Left renal cortex interstitium (tissue), 4 donors: ENCODE measurements around the gene CACNA2D4. TPM values are rescaled to one million over a fixed set of nuclear protein-coding genes. Genes with fewer than 3 reads are reported as not detected.

ENCODE experiments used
- DNase-seq, 4 donors: peaks; one replicate each; pipeline ENCODE4 v3.0.0-alpha.2; 2013; ENCODE audit warnings: low read depth in 4 of 4, low spot score in 2 of 4, missing footprints in 1 of 4
- polyA plus RNA-seq, 4 donors: library from polyadenylated mRNA; unstranded; fragments of 120-200 nt; gene quantifications; one replicate each; pipeline ENCODE4 v1.2.1, GENCODE V29; 2013; ENCODE audit not compliant: insufficient read length in 4 of 4

Gene CACNA2D4
- polyA plus RNA-seq, 4 donors: 1.7 to 2.6 (median 2.5) TPM

DNA sequence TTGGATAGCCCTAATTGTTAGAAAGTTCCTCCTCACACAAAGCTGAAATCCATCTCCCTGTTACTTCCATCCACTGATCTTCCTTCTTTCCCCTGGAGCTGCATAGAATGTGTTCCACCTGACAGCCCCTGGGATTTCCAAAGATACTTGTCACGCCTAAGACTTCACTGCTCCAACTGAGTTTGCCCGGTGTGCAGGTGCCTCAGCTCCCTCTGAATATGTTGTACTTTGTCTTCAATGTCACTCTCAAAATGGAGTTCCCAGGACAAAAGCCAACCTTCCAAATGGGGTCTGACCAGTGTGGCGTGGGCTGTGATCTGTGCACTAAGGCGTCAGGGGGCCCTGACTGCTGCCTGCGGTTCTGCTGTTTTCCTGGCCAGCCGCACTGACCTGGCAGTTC, 42.8 kb downstream of the CACNA2D4 start:
- DNase-seq: no peak

DNA sequence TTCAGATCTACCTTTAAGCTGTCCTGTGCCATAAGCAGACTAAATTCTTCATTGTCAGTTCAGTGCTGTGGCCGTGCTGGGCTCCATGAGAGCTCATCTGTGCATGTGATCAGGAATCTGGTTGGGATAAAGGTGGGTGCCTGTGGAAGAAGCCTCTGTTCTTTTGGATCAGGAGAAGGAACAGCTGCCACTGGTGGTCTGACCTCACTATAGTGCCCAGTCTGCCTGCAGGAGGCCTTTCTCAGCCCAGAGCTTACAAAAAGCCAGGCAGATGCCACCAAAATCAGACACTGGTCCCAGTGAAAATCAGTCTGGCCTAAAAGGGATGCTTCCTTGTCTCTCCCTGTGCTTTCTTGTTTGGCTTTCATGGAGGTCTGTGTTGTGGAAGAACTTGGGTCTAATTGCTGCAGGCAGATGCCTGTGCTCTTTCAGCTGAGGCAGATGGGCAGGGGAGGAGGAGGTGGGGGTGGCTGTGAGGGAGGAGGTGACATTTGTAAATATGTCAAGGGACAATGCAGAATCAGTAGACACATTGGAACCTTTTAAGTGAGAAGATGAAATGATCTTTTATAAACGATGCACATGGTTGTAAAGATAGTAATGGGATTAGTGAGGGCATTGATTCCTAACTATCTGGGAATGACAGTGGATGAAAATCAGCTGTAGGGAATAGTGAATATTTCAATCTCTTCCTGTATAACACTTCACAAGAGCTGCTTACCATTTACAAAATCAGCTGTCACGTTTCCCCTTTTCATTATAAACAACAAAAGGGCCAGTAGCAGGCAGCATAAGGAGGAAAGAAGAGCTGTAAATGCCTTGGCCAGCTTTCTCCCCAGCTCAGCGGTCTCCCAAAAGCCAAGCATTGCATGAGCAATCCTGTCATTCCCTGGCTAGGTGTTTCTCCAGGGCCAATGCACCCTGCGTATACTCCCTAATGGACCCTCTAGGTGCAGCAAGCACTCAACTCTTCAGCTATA, 44.6 kb downstream of the CACNA2D4 start:
- DNase-seq: no peak

GRCh38 chr12:1872448-1872847, 46.0 kb downstream of the CACNA2D4 start:
- no peak for DNase-seq

DNA sequence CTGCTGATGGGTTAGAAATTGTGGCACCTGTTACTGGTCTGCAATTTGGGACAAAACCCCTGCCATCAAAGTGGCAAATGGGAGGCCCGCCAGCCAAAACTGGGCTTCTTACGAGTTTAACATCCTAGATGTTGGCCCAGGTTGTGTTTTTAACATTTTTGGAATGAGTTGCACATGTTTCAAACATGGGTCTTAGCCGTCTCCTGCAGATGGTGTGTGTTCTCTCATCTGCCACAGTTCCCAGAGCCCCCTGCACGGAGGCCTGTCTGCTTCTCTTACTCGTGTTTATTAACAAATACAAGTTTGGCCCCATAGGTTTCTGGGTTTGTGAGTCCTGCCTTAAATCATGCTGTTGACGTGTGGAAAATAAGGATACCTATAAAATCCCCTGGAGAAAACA, 46.5 kb downstream of the CACNA2D4 start:
- no peak for DNase-seq

DNA sequence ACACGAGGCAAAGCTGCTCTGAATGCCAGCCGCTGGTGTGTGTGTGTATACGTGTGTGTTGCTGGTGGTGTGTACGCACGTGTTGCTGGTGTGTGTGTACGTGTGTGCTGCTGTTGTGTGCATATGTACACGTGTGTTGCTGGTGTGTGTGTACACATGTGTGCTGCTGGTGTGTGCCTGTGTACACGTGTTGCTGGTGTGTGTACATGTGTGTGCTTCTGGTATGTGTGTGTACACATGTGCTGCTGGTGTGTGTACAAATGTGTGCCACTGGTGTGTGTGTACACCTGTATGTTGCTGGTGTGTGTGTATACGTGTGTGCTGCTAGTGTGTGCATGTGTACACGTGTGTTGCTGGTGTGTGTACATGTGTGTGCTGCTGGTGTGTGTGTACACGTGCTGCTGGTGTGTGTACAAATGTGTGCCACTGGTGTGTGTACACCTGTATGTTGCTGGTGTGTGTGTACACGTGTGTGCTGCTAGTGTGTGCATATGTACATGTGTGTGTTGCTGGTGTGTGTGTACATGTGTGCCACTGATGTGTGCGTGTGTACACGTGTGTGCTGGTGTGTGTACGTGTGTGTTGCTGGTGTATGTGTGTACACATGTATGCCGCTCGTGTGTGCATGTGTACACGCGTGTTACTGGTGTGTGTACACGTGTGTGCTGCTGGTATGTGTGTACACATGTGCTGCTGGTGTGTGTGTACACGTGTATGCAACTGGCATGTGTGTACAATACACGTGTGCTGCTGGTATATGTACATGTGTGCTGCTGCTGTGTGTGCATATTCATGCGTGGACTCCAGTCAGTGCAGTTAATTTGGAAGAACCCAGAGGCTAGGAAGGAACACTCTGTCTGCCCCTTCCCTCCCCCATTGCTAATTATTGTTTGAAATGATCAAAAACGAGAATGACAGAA, 47.2 kb downstream of the CACNA2D4 start:
- no peak for DNase-seq

DNA sequence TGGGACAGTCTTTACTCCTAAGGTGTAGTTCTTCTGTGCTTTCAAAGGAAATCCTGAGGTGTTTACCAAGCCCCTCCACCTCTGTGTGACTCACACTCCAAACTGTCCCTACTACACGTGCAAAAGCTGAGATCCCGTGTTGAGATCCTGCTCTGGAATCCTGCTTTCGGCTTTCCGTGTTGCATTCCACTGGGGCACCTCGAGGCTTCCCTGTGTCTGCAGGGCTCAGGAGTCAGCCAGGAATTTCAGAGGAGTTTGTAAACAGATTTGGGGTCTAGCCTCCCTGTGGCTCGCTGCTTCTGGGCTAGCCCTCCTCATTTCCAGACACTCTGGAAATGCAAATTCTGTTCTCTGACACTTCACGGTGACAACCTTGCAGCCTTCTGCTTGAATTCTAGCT, 48.4 kb downstream of the CACNA2D4 start:
- DNase-seq: no peak

DNA sequence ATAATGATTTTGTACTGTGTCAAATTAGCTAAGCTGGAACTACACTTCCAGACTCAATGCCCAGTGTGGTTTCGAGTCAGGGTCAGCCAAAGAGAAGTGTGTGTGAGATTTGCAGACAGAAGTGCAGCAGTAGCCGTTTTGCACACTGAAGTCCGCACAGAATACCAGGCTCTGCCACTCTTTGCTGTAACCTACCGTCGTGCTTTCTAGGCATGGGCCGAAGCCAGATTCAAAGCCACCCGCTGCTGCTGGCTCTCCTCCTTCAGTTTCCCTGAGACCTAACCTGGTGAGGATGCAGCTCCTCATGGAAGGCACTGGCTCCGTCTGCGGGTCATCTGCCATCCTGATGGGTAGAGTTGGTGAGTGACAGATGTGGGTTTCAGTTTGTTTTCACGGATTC, 49.3 kb downstream of the CACNA2D4 start:
- no peak for DNase-seq

- no peak for DNase-seq
These were observed 53.1 kb downstream of the CACNA2D4 start for GRCh38 chr12:1865284-1865866.

DNA sequence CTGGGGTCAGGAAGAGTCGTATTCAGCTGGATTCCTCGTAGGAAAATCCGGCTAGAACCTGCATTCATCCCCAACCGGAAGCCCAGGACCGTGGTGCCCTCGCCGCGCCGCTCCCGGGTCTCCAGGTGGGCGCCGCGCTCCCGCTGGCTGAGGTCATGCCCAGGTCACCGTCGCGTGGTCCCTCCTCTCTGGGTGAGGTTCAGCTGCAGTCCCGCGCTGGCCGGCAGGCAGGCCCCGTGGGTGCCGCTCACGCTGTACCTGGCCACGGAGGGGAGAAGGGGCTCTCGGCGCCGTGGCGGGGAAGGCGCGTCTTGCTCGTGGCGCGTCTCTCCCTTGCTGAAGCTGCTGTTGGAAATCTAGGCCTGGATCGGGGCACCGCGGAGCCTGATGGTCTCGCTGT, 53.6 kb downstream of the CACNA2D4 start:
- no peak for DNase-seq

- no peak for DNase-seq
These were observed 54.0 kb downstream of the CACNA2D4 start for GRCh38 chr12:1864456-1864855.

DNA sequence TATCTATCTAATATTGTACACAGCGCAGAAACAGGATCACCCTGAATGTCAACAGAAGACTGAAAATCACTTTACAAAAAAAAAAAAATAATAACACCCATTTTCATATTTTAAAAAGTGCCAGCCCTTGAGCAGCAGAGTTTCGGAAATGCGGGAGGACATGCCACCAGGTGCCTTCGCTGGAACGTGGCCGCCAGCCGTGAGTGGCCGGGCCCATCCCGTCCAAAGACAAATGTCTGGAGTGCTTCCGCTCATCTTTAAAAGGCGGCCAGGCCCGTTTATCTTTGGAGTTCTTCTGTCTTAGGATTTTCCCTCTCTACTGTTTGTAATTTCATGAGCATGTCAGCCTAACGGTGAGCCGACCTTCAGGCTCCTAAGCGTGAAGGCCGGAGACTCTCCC, 54.6 kb downstream of the CACNA2D4 start:
- DNase-seq: no peak

DNA sequence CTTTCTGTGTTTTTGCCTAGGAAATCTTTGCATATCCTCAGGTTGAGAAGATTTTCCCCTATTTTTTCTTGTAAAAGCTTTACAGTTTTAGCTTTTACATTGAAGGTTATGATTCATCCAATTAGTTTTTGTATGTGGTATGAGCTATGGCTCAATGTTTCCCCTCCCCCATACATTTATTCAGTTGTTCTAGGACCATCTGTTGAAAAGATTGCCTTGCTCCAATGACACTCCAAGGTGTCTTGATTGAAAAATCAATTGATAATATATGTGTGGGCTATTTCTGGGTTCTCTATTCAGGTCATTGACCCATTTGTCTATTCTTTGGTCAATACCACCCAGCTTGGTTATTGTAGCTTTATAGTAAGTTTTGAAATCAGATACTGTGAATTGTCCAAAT, 55.5 kb downstream of the CACNA2D4 start:
- no peak for DNase-seq

DNA sequence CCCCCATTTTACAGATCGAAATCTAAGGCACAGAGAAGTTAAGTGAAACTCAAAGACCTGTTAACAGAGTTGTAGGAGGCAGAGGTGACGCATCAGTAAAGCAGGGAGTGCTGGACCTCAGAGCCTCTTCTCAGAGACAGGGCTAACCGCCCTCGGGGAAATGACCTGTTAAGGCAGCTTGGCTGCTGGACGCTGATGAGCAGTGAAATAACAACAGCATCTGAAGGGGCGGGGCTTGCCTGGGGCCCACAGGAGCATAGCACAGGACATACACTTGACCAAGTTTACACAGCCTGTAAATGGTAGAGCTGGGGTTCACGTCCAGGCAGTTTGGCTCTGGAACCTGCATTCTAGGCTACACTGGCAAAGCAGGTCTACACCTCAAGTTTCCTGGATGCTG, 58.8 kb downstream of the CACNA2D4 start:
- no peak for DNase-seq

- no peak for DNase-seq
These were observed 60.0 kb downstream of the CACNA2D4 start for GRCh38 chr12:1858456-1858855.

GRCh38 chr12:1857821-1858220, 60.6 kb downstream of the CACNA2D4 start:
- DNase-seq: no peak

DNA sequence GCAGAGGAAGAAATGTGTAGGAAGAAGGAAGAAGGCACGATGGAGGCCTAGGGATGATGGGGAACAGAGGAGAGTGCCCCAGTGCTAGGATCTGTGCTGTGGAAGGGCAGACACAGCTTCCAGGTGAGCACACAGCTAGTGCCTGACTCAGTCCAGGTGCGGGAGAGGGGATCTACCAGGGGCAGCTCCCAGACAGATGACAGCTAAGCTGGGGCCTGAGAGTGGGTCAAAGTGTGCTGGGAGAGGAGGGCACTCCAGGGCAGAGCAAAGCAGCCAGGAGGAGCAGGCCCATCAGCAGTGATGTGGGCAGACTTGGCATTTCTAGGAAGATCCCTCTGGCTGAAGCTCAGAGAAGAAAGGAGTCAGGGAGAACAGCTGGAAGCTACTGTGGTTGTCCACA, 61.4 kb downstream of the CACNA2D4 start:
- DNase-seq: no peak

GRCh38 chr12:1855241-1855640, 63.2 kb downstream of the CACNA2D4 start:
- DNase-seq: no peak

DNA sequence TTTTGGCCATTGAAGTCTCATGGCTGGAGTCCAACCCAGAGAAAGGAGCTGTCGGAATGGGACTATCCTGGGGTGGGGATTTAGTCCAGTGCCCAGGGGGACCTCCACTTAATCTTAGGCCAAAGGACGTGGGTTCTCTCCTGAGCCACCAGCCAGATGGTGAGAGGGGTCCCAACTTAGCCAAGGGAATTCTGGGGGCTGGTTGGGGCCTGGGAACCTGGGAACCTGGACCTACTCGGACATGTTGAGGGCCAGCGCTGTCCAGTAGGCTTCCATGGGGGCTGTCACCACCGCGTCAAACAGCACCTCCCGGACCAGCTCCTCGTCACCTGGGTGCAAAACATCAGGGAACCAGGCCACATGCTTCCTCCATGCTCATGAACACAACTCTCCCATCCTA, 64.7 kb downstream of the CACNA2D4 start:
- no peak for DNase-seq

DNA sequence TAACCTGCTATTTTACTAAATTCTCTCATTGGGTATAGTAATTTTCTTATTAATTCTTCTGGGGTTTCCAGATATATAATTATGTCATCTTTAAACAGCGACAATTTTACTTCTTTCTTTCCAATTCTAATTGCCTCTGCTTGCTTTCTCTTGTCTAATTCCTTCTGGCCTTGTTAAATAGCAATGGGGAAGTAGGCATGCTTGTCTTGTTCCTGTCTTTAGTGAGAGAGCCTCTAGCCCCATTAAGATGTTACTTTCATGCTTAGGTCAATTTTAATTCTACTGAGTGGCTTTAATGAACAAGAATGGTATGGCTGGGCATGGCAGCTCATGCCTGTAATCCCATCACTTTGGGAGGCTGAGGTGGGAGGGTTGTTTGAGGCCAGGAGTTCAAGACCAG, 66.4 kb downstream of the CACNA2D4 start:
- DNase-seq: no peak

DNA sequence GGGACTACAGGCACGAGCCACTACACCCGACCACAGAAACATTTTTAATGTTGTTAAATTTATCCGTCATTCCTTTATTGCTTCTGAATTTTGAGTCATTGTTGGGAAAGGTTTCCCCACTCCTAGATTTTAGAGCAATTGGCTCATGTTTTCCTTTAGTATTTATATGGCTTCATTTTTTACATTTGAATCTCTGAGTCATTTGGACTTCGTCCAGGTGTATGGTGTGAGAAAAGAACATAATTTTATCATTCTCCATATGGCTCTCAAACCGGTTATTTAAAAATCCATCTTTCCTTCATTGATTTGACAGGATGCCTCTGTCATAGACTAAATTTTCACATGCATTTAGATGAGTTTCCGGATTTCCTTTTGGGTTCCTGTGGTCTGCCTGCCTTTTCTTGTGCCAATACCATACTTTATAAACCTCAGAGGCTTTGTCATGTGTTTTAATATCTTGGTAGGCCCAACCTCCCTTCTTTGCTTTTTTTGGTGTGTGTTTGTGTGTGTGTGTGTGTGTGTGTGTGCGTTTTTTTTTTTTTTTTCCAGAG, 67.2 kb downstream of the CACNA2D4 start:
- no peak for DNase-seq

DNA sequence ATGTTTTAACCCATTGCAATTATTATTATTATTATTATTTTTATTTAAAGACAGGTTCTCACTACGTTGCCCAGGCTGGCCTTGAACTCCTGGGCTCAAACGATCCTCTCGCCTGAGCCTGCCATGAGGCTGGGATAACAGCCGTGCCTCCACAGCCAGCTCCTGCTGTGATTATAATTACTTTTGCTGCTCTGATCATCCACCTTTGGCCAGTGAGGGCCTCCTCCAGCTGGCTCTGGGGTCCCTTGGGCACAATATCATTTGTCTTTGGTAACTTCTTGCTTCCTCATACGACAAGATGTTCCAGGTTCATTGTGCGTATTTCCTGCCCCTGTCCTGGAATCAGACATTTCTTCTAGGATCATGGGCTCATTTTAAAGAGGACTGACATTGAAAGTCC, 69.7 kb downstream of the CACNA2D4 start:
- no peak for DNase-seq
